Hematopoietic multipotent progenitor cell treated with erythropoietin and hydrocortisone succinate and interleukin-3 and kit ligand, for 6 days (in vitro differentiated cells): Measurements from ENCODE around the gene ITGA5.
A peak's percentile ranks its signal among the peaks of the same experiment; 100 is the strongest.

Source experiments
- DNase-seq: peaks from one replicate; pipeline ENCODE4 v3.0.0-alpha.2; 2015

ITGA5 gene

GRCh38 chr12:54409267-54409666 is 9.8 kb downstream of the ITGA5 start:
- DNase-seq, result no peak

- DNase-seq, result no peak
Observed at GRCh38 chr12:54407183-54407905, 11.7 kb downstream of the ITGA5 start.

GRCh38 chr12:54405573-54405972 is 13.5 kb downstream of the ITGA5 start:
- DNase-seq, result no peak

- no peak for DNase-seq
Observed at GRCh38 chr12:54405106-54405505, 14.0 kb downstream of the ITGA5 start.

GRCh38 chr12:54404061-54405004 is 14.7 kb downstream of the ITGA5 start:
- peak; percentile 81 for DNase-seq

GRCh38 chr12:54401119-54401518 is 17.9 kb downstream of the ITGA5 start:
- no peak for DNase-seq

DNA sequence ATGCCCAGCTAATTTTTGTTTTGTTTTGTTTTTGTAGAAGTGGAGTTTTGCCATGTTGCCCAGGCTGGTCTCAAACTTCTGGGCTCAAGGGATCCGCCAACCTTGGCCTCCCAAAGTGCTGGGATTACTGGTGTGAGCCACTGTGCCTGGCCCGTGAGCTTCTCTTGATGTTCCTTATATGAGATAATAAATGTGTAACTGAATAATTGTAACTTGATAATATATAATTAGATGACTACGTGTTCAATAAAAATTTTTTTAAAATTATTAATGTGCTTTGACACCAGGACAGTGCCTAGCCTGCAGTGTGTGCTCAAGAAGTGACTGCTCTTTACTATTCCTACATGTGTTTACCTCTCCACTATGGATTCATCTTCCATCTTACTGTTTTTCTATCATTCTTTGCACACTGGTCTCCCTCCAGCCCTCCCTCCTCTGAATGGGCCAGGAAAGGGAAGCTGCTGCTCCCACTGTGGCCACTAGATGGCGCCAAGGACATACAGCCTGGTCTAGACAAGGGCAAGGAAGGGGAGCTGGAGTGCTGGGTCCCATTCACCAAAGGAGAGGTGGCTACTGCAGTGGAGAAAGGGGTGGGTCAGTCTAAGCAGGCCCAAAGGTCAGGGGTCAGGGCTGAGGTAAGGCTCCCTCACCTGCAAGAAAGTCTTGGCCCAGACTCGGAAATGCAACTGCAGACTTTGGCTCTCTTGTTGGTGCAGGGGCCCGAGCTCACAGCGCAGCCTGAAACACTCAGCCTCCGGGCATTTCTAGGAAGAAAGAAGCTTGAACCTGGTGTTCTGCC is 19.9 kb downstream of the ITGA5 start:
- peak; percentile 87 for DNase-seq

GRCh38 chr12:54398218-54398617 is 20.8 kb downstream of the ITGA5 start:
- DNase-seq, result no peak

DNA sequence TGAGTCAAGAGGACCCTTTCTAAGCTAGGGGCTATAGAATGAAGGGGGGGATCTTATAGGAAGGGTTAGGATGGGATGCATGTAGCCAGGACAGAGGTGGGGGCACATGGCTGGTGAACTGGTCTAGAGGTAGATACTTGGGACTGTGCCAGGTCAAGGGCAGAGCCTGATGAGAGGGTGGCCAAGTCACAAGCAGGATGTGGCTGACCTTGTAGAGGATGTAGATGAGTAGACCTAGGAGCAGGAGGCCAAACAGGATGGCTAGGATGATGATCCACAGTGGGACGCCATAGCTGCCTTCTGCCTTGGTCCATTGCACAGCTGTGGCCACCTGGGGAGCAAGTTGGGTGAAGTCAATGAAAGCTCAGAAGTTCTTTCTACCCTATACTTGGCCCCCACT is 21.9 kb downstream of the ITGA5 start:
- DNase-seq, result no peak

DNA sequence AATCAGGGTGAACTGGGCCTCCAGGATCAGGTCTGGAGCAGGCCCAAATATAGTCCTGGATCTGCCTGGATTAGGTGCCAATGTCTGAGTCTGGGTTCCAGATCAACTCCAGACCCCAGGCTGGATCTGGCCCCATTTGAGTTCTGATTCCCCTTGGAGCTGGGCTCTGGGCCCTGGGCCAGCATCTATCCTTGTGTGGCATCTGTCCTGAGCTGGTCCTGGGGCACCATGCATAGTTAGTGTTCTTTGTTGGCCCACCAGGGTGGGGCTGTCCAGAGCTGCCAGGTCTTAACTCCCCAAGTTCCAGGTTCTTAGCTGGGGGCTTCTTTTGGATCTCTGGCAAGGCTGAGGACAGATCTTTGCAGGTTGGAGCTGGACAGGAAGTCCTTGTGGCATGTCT is 23.5 kb downstream of the ITGA5 start:
- no peak for DNase-seq

- DNase-seq, result no peak
Observed at GRCh38 chr12:54394986-54395385, 24.1 kb downstream of the ITGA5 start.

DNA sequence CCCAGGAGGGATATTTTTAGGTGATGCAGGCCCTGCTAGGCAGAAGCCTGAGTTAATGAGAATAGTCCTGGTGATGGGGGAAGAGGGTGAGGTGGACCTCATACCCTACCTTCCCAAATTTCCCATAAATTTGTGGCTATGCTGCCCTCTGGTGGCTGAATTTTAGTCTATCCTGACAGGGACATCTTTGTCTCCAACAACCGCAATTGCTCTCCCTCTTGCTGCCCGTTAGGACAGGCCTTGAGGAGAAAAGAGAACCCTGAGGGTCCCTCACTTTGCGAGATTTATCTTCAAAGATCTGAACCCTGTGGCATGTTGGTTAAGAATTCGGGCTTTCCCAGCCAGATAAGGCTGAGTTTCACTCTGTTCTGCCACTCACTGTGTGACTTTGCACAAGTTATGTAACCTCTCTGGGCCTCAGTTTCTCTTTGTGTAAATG is 24.8 kb downstream of the ITGA5 start:
- DNase-seq, result peak; percentile 86

- DNase-seq, result no peak
Observed at GRCh38 chr12:54393743-54394142, 25.3 kb downstream of the ITGA5 start.

GRCh38 chr12:54393207-54393609 is 25.9 kb downstream of the ITGA5 start:
- DNase-seq, result no peak

DNA sequence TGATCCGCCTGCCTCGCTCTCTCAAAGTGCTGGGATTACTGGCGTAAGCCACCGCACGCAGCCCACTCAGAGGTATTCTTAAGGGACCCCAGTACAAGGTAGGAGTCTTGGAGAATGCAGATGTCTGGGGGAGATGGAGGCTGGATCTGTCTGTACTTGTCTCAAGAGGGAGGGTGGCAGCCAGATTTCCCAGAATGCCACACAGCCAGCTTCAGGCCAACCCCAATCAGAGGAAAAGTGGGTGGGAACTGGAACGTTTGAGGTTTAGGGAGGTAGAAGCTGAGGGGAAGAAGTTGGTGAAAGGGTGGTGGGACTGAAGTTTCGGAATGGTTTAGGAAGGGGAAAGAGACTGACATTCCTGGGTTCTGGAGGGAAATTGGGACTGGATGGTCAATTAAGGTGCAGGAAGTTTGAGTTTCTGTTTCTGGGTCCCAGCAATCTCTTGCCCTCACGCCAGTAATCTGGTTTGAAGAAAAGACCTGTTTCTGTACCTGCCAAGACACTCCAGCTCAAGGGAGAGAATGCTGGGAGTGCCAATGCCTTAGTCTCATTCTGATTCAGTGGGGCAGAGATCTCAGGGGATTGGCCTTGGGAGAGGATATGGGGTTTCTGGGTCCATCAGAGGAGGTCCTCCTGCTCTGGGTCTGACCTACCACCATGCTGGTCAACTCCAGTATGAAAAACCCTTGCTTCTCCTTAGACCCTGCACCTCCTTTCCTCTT is 26.4 kb downstream of the ITGA5 start:
- no peak for DNase-seq

- peak; percentile 80 for DNase-seq
Observed at GRCh38 chr12:54390668-54391551, 28.2 kb downstream of the ITGA5 start.

- DNase-seq, result peak; percentile 35
Observed at GRCh38 chr12:54390176-54390667, 28.8 kb downstream of the ITGA5 start.

DNA sequence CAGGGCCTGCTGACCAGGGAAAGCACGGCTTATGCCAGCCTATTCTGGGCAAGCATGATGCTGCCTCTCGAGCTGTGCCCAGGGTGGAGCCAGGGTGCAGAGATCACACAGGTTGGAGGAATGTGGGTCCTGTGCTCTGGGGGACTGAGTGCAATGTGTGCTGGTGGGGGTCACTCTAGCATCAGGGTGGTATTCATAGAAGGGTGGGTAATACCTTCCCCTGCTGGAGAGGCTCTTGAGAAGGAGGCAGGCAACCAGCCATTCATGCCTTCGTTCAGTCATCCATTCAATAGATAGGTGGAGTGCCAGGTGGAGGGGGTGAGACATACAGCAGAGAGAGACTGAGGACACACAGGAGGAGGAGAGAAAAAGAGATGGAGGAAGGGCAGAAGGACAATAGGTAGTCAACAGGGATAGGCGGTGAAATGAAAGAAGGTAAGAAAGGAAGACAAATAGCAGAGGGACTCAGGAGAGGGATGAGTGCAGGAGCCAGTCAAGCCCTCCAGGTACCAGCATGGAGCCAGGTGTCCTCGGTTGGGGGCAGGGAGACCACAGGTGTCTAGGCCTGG is 29.4 kb downstream of the ITGA5 start:
- DNase-seq, result no peak

DNA sequence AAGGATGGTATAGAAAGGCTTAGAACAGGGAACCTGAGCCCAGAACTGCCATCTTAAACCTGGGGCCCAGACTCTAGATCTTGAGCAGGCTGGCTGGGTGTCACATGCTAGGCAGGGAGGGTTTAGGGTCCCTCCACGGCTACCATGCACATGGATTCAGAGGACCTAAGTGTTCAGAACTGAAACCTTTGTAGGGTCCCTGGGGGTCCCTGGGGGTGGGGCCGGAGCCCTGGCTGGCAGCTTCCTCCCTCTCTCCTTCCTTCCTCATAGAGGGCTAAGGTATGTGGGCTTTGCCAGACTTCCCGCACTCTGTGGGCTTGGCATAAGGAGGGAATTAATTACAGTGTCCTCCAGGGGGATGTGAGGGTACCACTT is 29.9 kb downstream of the ITGA5 start:
- no peak for DNase-seq

GRCh38 chr12:54388237-54389133 is 30.6 kb downstream of the ITGA5 start:
- no peak for DNase-seq
